ENCODE data around the gene TNFRSF13B.

The TNFRSF13B gene

GRCh38 chr17:16953841-16954240 lies 18.1 kb downstream of the TNFRSF13B start:
- no peak for DNase-seq

GRCh38 chr17:16953347-16953746 lies 18.6 kb downstream of the TNFRSF13B start:
- DNase-seq: no peak

- DNase-seq: no peak
Observed at GRCh38 chr17:16952401-16952800, 19.5 kb downstream of the TNFRSF13B start.

- DNase-seq: no peak
Observed at GRCh38 chr17:16950488-16950887, 21.4 kb downstream of the TNFRSF13B start.

- no peak for DNase-seq
Observed at GRCh38 chr17:16948587-16949376, 23.1 kb downstream of the TNFRSF13B start.

- no peak for DNase-seq
Observed at GRCh38 chr17:16947470-16947869, 24.4 kb downstream of the TNFRSF13B start.

GRCh38 chr17:16945663-16946218 lies 26.2 kb downstream of the TNFRSF13B start:
- no peak for DNase-seq

- no peak for DNase-seq
Observed at GRCh38 chr17:16945136-16945482, 26.8 kb downstream of the TNFRSF13B start.

GRCh38 chr17:16944334-16945135 lies 27.4 kb downstream of the TNFRSF13B start:
- no peak for DNase-seq

GRCh38 chr17:16943541-16944333 lies 28.2 kb downstream of the TNFRSF13B start:
- no peak for DNase-seq

- DNase-seq: no peak
Observed at GRCh38 chr17:16943032-16943352, 28.9 kb downstream of the TNFRSF13B start.

GRCh38 chr17:16942141-16943031 lies 29.5 kb downstream of the TNFRSF13B start:
- DNase-seq: no peak

- no peak for DNase-seq
Observed at GRCh38 chr17:16941072-16942036, 30.6 kb downstream of the TNFRSF13B start.

GRCh38 chr17:16940116-16940881 lies 31.6 kb downstream of the TNFRSF13B start:
- DNase-seq: no peak

- no peak for DNase-seq
Observed at GRCh38 chr17:16939606-16940115, 32.3 kb downstream of the TNFRSF13B start.

GRCh38 chr17:16939208-16939576 lies 32.7 kb downstream of the TNFRSF13B start:
- DNase-seq: no peak

- DNase-seq: no peak
Observed at GRCh38 chr17:16938496-16939207, 33.3 kb downstream of the TNFRSF13B start.

GRCh38 chr17:16938031-16938430 lies 33.9 kb downstream of the TNFRSF13B start:
- no peak for DNase-seq

GRCh38 chr17:16937431-16937830 lies 34.5 kb downstream of the TNFRSF13B start:
- no peak for DNase-seq
